Upper lobe of left lung (tissue), 6 donors: ENCODE results near the gene TEN1. TPM values are rescaled to one million over a fixed set of nuclear protein-coding genes. Genes with fewer than 3 reads are reported as not detected.

Experiments used
- ATAC-seq, 2 donors: fragments of 200-7000 bp; cut with Tn5 transposase; one replicate each; pipeline ENCODE4 v1.9.1; 2022; ENCODE audit warnings: mild to moderate bottlenecking in 2 of 2, moderate library complexity in 2 of 2; ENCODE audit not compliant: low FRiP score in 2 of 2
- DNase-seq, 2 donors: peaks; one replicate each; pipeline ENCODE4 v3.0.0-alpha.2; 2019 to 2020
- H3K27ac ChIP-seq, 4 donors: fragments of 200-600 bp; sonication (generic); one replicate each; pipeline ENCODE4 v1.5.1; 2016 to 2019
- H3K27me3 ChIP-seq, 4 donors: fragments of 200-600 bp; sonication (generic); one replicate each; pipeline ENCODE4 v1.5.1; 2017 to 2019
- H3K36me3 ChIP-seq, 4 donors: fragments of 200-600 bp; sonication (generic); one replicate each; pipeline ENCODE4 v1.5.1; 2016 to 2019
- H3K4me1 ChIP-seq, 4 donors: fragments of 200-600 bp; sonication (generic); one replicate each; pipeline ENCODE4 v1.5.1; 2018 to 2019
- H3K4me3 ChIP-seq, 4 donors: fragments of 200-600 bp; sonication (generic); one replicate each; pipeline ENCODE4 v1.5.1; 2017 to 2019; ENCODE audit warnings: mild to moderate bottlenecking in 2 of 4, moderate library complexity in 1 of 4
- H3K9me3 ChIP-seq, 4 donors: fragments of 200-600 bp; sonication (generic); one replicate each; pipeline ENCODE4 v1.5.1; 2018 to 2019
- CTCF ChIP-seq, 6 experiments: fragments of 450-650 bp in 4 of 6; fragments of 200-600 bp in 2 of 6; sonication (generic) in 2 of 6; IDR thresholded peaks; one replicate each; pipeline ENCODE4 v1.5.1; 2016 to 2019; ENCODE audit warnings: antibody characterized with exemption in 6 of 6
- EP300 ChIP-seq, 4 donors: sonication (generic); formaldehyde crosslinking; IDR thresholded peaks; one replicate each; pipeline ENCODE4 v1.5.1; 2017; ENCODE audit warnings: antibody characterized with exemption in 4 of 4, control low read depth in 2 of 4
- POLR2A ChIP-seq, 4 donors: fragments of 450-650 bp; IDR thresholded peaks; one replicate each; pipeline ENCODE4 v1.5.1; 2016 to 2017; ENCODE audit warnings: antibody characterized with exemption in 4 of 4, mild to moderate bottlenecking in 2 of 4
- POLR2AphosphoS5 ChIP-seq, 2 donors: sonication (generic); formaldehyde crosslinking; IDR thresholded peaks; one replicate each; pipeline ENCODE4 v1.5.1; 2017; ENCODE audit warnings: antibody characterized with exemption in 2 of 2
- WGBS, 2 donors: methylation state at CpG; one replicate each; pipeline ENCODE4 v1.1.5; 2017 to 2018; 5-methylcytosine and 5-hydroxymethylcytosine counted together
- total RNA-seq, 6 donors: library from RNA; depleted of rRNA in 4 of 6; stranded (reverse); fragments of >200 nt in 4 of 6; gene quantifications; one replicate each; pipeline versions ENCODE4 v1.1.0 to v1.2.1, GENCODE V29; 2016 to 2021
- donor health status: DM: no; HTN: no; CAD: no; lungs with moderate emphysema.
- donor health status: DM: no; HTN: yes; CAD: no; lungs with severe emphysema.

Gene TEN1
- total RNA-seq, 6 donors from 2014 or later, result 13.6 to 29.3 (median 17.0) TPM; not detected in 1

DNA sequence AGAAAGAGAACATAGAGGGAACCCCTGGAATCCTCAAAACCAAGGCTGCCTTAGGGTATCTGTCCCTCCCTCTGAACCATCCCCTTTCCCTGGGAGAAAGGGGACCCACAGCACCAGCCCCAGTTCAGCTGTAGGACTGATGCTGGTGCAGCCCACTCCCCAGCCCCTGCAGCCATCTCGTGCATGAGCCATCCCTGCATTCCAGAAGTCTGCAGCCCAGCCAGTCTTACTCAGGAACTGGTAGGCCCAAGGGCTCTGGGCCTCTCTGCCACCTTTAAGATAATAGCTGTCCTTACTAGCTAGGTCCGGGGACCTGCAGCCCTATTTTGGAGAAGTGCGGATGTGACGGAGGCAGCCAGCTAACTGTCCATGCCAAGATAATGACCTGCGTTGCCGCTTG lies 54.1 kb downstream of the TEN1 start:
- 98 to 99% methylated on average over 6 of the region's 6 CpGs for WGBS, 2 donors
- H3K36me3 ChIP-seq, result peaks cover 0 to 7% (median under 1%) of the 10 kb centered on the region in 4 donors

GRCh38 chr17:76034428-76035350 lies 55.6 kb downstream of the TEN1 start:
- no peaks in the 10 kb centered on the region for H3K27me3 ChIP-seq
- ATAC-seq, result no peak
- H3K4me1 ChIP-seq, result peaks cover 3 to 6% (median 4%) of the 10 kb centered on the region in 4 donors
- no peaks in the 10 kb centered on the region for H3K9me3 ChIP-seq
- H3K36me3 ChIP-seq, result peaks cover 11 to 22% (median 15%) of the 10 kb centered on the region in 4 donors
- H3K4me3 ChIP-seq, result no peak overlapping the region
- TF ChIP-seq POLR2AphosphoS5 (IDR thresholded peaks at IDR 0.05) (no peak), CTCF (IDR thresholded peaks at IDR 0.05) (no peak), EP300 (IDR thresholded peaks at IDR 0.05) (no peak), POLR2A (IDR thresholded peaks at IDR 0.05) (no peak)
- 93 to 95% methylated on average over 12 to 13 of the region's 13 CpGs for WGBS, 2 donors
- DNase-seq, result peak in 1 of 2 donors; percentile 64
- H3K27ac ChIP-seq, result no peak overlapping the region

More for the DNA sequence above, 54.1 kb downstream of the TEN1 start:
- H3K4me1 ChIP-seq, result peaks cover 9 to 13% (median 12%) of the 10 kb centered on the region in 4 donors
- no peaks in the 10 kb centered on the region for H3K9me3 ChIP-seq
- no peak overlapping the region for H3K4me3 ChIP-seq
- DNase-seq, result no peak
- H3K27me3 ChIP-seq, result no peaks in the 10 kb centered on the region
- no peak for TF ChIP-seq CTCF (IDR thresholded peaks at IDR 0.05)
- no peak for TF ChIP-seq POLR2A (IDR thresholded peaks at IDR 0.05)
- no peak for TF ChIP-seq POLR2AphosphoS5 (IDR thresholded peaks at IDR 0.05)
- peak overlapping the region in 1 of 4 donors; percentile 17 for H3K27ac ChIP-seq
- no peak for ATAC-seq

- peaks cover 24 to 42% (median 34%) of the 10 kb centered on the region in 4 donors for H3K36me3 ChIP-seq
- TF ChIP-seq CTCF (IDR thresholded peaks at IDR 0.05), result no peak
- TF ChIP-seq POLR2A (IDR thresholded peaks at IDR 0.05), result no peak
- TF ChIP-seq POLR2AphosphoS5 (IDR thresholded peaks at IDR 0.05), result no peak
- TF ChIP-seq EP300 (IDR thresholded peaks at IDR 0.05), result no peak
- no peak overlapping the region for H3K27ac ChIP-seq
- ATAC-seq (peak in 1 of 2 donors; percentile 8), DNase-seq (no peak)
- H3K27me3 ChIP-seq, result no peaks in the 10 kb centered on the region
- no peak overlapping the region for H3K4me3 ChIP-seq
- no peaks in the 10 kb centered on the region for H3K4me1 ChIP-seq
- WGBS, 2 donors, result 73 to 75% methylated on average over 18 to 22 of the region's 22 CpGs
- H3K9me3 ChIP-seq, result no peaks in the 10 kb centered on the region
Measured at GRCh38 chr17:76036497-76037261, 57.6 kb downstream of the TEN1 start.

- 79 to 84% methylated on average over 3 of the region's 3 CpGs for WGBS, 2 donors
- H3K9me3 ChIP-seq, result no peaks in the 10 kb centered on the region
- H3K4me3 ChIP-seq, result no peak overlapping the region
- H3K27ac ChIP-seq, result no peak overlapping the region
- TF ChIP-seq POLR2A (IDR thresholded peaks at IDR 0.05), result no peak
- TF ChIP-seq POLR2AphosphoS5 (IDR thresholded peaks at IDR 0.05), result no peak
- H3K36me3 ChIP-seq, result peaks cover 30 to 56% (median 48%) of the 10 kb centered on the region in 4 donors
- ATAC-seq (no peak), DNase-seq (no peak)
- no peaks in the 10 kb centered on the region for H3K4me1 ChIP-seq
- no peaks in the 10 kb centered on the region for H3K27me3 ChIP-seq
Measured at GRCh38 chr17:76038050-76038449, 59.0 kb downstream of the TEN1 start.

- 82 to 86% methylated on average over 6 of the region's 6 CpGs for WGBS, 2 donors
- no peaks in the 10 kb centered on the region for H3K4me1 ChIP-seq
- peaks cover 41 to 66% (median 59%) of the 10 kb centered on the region in 4 donors for H3K36me3 ChIP-seq
- no peak for TF ChIP-seq EP300 (IDR thresholded peaks at IDR 0.05)
- no peak for TF ChIP-seq POLR2AphosphoS5 (IDR thresholded peaks at IDR 0.05)
- no peak for TF ChIP-seq POLR2A (IDR thresholded peaks at IDR 0.05)
- no peak for TF ChIP-seq CTCF (IDR thresholded peaks at IDR 0.05)
- DNase-seq (no peak), ATAC-seq (no peak)
- H3K27ac ChIP-seq, result no peak overlapping the region
- H3K9me3 ChIP-seq, result no peaks in the 10 kb centered on the region
- no peaks in the 10 kb centered on the region for H3K27me3 ChIP-seq
- no peak overlapping the region for H3K4me3 ChIP-seq
Measured at GRCh38 chr17:76039121-76039520, 60.1 kb downstream of the TEN1 start.
